ENCODE data around the gene TJP1. TPM values are rescaled to one million over a fixed set of nuclear protein-coding genes. Genes with fewer than 3 reads are reported as not detected.
"Not testable (repeated sequence)": the region's sequence is repeated elsewhere in the genome, so short reads cannot be mapped to it uniquely, and the experiment has no call there.

The TJP1 gene
- polyA plus RNA-seq, 4 donors, result 19.5 to 61.8 (median 29.8) TPM

GRCh38 chr15:29785642-29786041 lies 36.6 kb downstream of the TJP1 start:
- peaks cover 0 to 3% (median 0%) of the 10 kb centered on the region in 3 donors for H3K4me1 ChIP-seq (ENCODE audit: control insufficient read depth in 3 of 3, insufficient read depth in 2 of 3, low read depth in 1 of 3, low read length in 2 of 3)
- WGBS, 3 donors, result 76 to 95% (median 90%) methylated on average over 1 of the region's 1 CpG

DNA sequence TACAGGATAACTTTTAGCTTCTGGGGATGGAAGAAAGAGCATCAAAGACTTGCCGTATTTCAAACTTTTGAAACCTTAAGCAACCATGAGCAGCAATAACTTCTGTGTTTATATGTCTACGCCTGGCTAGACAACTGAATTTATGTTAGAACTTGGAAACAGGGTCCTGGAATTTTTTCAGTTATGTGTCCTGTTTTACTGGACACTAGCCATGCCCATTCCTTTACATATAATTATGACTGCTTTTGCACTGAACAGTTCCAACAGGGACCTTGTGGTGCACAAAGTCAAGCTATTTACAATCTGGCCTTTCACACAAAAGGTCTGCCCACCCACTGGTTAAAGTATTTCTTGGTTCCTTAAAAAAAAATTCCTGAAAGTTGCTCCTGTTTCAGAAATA lies 37.1 kb downstream of the TJP1 start:
- no peak for FAIRE-seq

More at GRCh38 chr15:29785642-29786041, 36.6 kb downstream of the TJP1 start:
- H3K9me3 ChIP-seq (ENCODE audit: control insufficient read depth in 2 of 2, insufficient read depth in 1 of 2, low read depth in 1 of 2, low read length in 1 of 2), result no peaks in the 10 kb centered on the region
- H3K27me3 ChIP-seq (ENCODE audit: control insufficient read depth in 3 of 3, insufficient read depth in 3 of 3, low read length in 3 of 3), result no peaks in the 10 kb centered on the region
- no peaks in the 10 kb centered on the region for H3K36me3 ChIP-seq (ENCODE audit: control insufficient read depth in 3 of 3, insufficient read depth in 2 of 3, low read depth in 1 of 3, low read length in 3 of 3)
- FAIRE-seq (no peak), DNase-seq (no peak)
- H3K27ac ChIP-seq (ENCODE audit: low read depth in 1 of 3, low read length in 2 of 3), result no peak overlapping the region
- H3K4me3 ChIP-seq (ENCODE audit: low read depth in 1 of 3, low read length in 3 of 3), result no peak overlapping the region

DNA sequence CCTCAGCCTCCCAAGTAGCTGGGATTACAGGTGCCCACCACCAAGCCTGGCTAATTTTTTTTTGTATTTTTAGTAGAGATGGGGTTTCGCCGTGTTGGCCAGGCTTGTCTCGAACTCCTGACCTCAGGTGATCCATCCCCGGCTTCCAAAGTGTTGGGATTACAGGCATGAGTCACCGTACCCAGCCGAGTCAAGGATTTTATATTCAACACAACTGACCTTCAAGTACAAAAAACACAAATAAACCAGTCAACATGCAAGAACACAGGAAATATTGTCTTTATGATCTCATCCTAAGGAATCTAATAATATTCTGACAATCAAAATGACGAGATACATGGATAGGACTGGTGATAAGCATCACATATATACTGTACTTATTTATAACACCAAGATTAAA lies 37.9 kb downstream of the TJP1 start:
- H3K27me3 ChIP-seq (ENCODE audit: control insufficient read depth in 3 of 3, insufficient read depth in 3 of 3, low read length in 3 of 3), result no peaks in the 10 kb centered on the region
- peaks cover 0 to 4% of the 10 kb centered on the region in 2 donors for H3K9me3 ChIP-seq (ENCODE audit: control insufficient read depth in 2 of 2, insufficient read depth in 1 of 2, low read depth in 1 of 2, low read length in 1 of 2)
- WGBS, 3 donors, result 85% methylated on average over 7 of the region's 7 CpGs
- FAIRE-seq (no peak), DNase-seq (no peak)
- H3K27ac ChIP-seq (ENCODE audit: low read depth in 1 of 3, low read length in 2 of 3), result no peak overlapping the region
- H3K4me1 ChIP-seq (ENCODE audit: control insufficient read depth in 3 of 3, insufficient read depth in 2 of 3, low read depth in 1 of 3, low read length in 2 of 3), result no peaks in the 10 kb centered on the region
- no peak overlapping the region for H3K4me3 ChIP-seq (ENCODE audit: low read depth in 1 of 3, low read length in 3 of 3)
- peaks cover 0 to 4% (median 0%) of the 10 kb centered on the region in 3 donors for H3K36me3 ChIP-seq (ENCODE audit: control insufficient read depth in 3 of 3, insufficient read depth in 2 of 3, low read depth in 1 of 3, low read length in 3 of 3)

More for the DNA sequence above, 37.1 kb downstream of the TJP1 start:
- H3K4me3 ChIP-seq (ENCODE audit: low read depth in 1 of 3, low read length in 3 of 3), result no peak overlapping the region
- 77 to 92% (median 90%) methylated on average over 2 of the region's 2 CpGs for WGBS, 3 donors
- H3K27ac ChIP-seq (ENCODE audit: low read depth in 1 of 3, low read length in 2 of 3), result no peak overlapping the region
- peaks cover 0 to 3% of the 10 kb centered on the region in 2 donors for H3K9me3 ChIP-seq (ENCODE audit: control insufficient read depth in 2 of 2, insufficient read depth in 1 of 2, low read depth in 1 of 2, low read length in 1 of 2)
- peaks cover 0 to 3% (median 0%) of the 10 kb centered on the region in 3 donors for H3K36me3 ChIP-seq (ENCODE audit: control insufficient read depth in 3 of 3, insufficient read depth in 2 of 3, low read depth in 1 of 3, low read length in 3 of 3)
- no peak for DNase-seq
- no peaks in the 10 kb centered on the region for H3K27me3 ChIP-seq (ENCODE audit: control insufficient read depth in 3 of 3, insufficient read depth in 3 of 3, low read length in 3 of 3)
- H3K4me1 ChIP-seq (ENCODE audit: control insufficient read depth in 3 of 3, insufficient read depth in 2 of 3, low read depth in 1 of 3, low read length in 2 of 3), result peaks cover 0 to 3% (median 0%) of the 10 kb centered on the region in 3 donors

DNA sequence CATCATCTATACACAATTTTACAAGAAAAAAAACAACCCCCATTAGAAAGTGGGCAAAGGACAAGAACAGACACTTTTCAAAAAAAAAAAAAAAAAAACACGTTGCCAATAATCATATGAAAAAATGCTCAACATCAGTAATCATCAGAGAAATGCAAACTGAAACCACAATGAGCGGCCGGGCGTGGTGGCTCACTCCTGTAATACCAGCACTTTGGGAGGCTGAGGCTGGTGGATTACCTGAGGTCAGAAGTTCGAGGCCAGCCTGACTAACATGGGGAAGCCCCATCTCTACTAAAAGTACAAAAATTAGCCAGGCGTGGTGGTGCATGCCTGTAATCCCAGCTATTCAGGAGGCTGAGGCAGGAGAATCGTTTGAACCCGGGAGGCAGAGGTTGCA lies 39.5 kb downstream of the TJP1 start:
- not testable (repeated sequence) for H3K27ac ChIP-seq (ENCODE audit: low read depth in 1 of 3, low read length in 2 of 3); H3K9me3 ChIP-seq (ENCODE audit: control insufficient read depth in 2 of 2, insufficient read depth in 1 of 2, low read depth in 1 of 2, low read length in 1 of 2); H3K27me3 ChIP-seq (ENCODE audit: control insufficient read depth in 3 of 3, insufficient read depth in 3 of 3, low read length in 3 of 3); H3K4me3 ChIP-seq (ENCODE audit: low read depth in 1 of 3, low read length in 3 of 3); H3K4me1 ChIP-seq (ENCODE audit: control insufficient read depth in 3 of 3, insufficient read depth in 2 of 3, low read depth in 1 of 3, low read length in 2 of 3); FAIRE-seq; H3K36me3 ChIP-seq (ENCODE audit: control insufficient read depth in 3 of 3, insufficient read depth in 2 of 3, low read depth in 1 of 3, low read length in 3 of 3); DNase-seq
- 77 to 83% (median 79%) methylated on average over 8 of the region's 8 CpGs for WGBS, 3 donors

- peaks cover 0 to 4% of the 10 kb centered on the region in 2 donors for H3K9me3 ChIP-seq (ENCODE audit: control insufficient read depth in 2 of 2, insufficient read depth in 1 of 2, low read depth in 1 of 2, low read length in 1 of 2)
- no peak for FAIRE-seq
- H3K4me3 ChIP-seq (ENCODE audit: low read depth in 1 of 3, low read length in 3 of 3), result no peak overlapping the region
- H3K36me3 ChIP-seq (ENCODE audit: control insufficient read depth in 3 of 3, insufficient read depth in 2 of 3, low read depth in 1 of 3, low read length in 3 of 3), result peaks cover 0 to 4% (median 0%) of the 10 kb centered on the region in 3 donors
- H3K27me3 ChIP-seq (ENCODE audit: control insufficient read depth in 3 of 3, insufficient read depth in 3 of 3, low read length in 3 of 3), result no peaks in the 10 kb centered on the region
- H3K27ac ChIP-seq (ENCODE audit: low read depth in 1 of 3, low read length in 2 of 3), result no peak overlapping the region
- no peaks in the 10 kb centered on the region for H3K4me1 ChIP-seq (ENCODE audit: control insufficient read depth in 3 of 3, insufficient read depth in 2 of 3, low read depth in 1 of 3, low read length in 2 of 3)
- DNase-seq, result no peak
Observed at GRCh38 chr15:29778382-29778781, 43.9 kb downstream of the TJP1 start.

GRCh38 chr15:29776859-29777258 lies 45.4 kb downstream of the TJP1 start:
- Histone ChIP-seq H3K9me3 (ENCODE audit: control insufficient read depth in 2 of 2, insufficient read depth in 1 of 2, low read depth in 1 of 2, low read length in 1 of 2) (peaks cover 0 to 4% of the 10 kb centered on the region in 2 donors), H3K4me3 (ENCODE audit: low read depth in 1 of 3, low read length in 3 of 3) (no peak overlapping the region), H3K27ac (ENCODE audit: low read depth in 1 of 3, low read length in 2 of 3) (no peak overlapping the region), H3K4me1 (ENCODE audit: control insufficient read depth in 3 of 3, insufficient read depth in 2 of 3, low read depth in 1 of 3, low read length in 2 of 3) (no peaks in the 10 kb centered on the region), H3K36me3 (ENCODE audit: control insufficient read depth in 3 of 3, insufficient read depth in 2 of 3, low read depth in 1 of 3, low read length in 3 of 3) (peaks cover 0 to 9% (median 0%) of the 10 kb centered on the region in 3 donors), H3K27me3 (ENCODE audit: control insufficient read depth in 3 of 3, insufficient read depth in 3 of 3, low read length in 3 of 3) (no peaks in the 10 kb centered on the region)
- DNase-seq, result no peak
- WGBS, 3 donors, result 61 to 72% (median 63%) methylated on average over 4 of the region's 4 CpGs
- FAIRE-seq, result no peak

DNA sequence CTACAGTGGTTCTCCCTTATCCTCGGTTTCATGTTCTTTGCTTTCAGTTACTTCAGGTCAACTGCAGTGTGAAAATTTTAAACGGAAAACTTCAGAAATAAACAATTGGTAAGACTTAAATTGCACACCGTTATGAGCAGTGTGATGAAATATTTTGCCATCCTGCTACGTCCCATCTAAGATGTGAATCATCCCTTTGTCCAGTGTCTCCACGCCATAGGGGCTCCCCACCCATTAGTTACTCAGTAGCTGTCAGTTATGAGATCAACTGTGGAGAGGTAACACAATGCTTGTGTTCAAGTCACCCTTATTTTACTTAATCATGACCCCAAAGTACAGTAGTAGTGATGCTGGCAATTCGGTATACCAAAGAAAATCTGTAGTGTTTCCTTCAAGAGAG lies 47.4 kb downstream of the TJP1 start:
- H3K27ac ChIP-seq (ENCODE audit: low read depth in 1 of 3, low read length in 2 of 3), result no peak overlapping the region
- no peak overlapping the region for H3K4me3 ChIP-seq (ENCODE audit: low read depth in 1 of 3, low read length in 3 of 3)
- no peaks in the 10 kb centered on the region for H3K9me3 ChIP-seq (ENCODE audit: control insufficient read depth in 2 of 2, insufficient read depth in 1 of 2, low read depth in 1 of 2, low read length in 1 of 2)
- no peak for FAIRE-seq
- peaks cover 0 to 12% (median 1%) of the 10 kb centered on the region in 3 donors for H3K36me3 ChIP-seq (ENCODE audit: control insufficient read depth in 3 of 3, insufficient read depth in 2 of 3, low read depth in 1 of 3, low read length in 3 of 3)
- DNase-seq, result no peak
- WGBS, 3 donors, result 85 to 88% (median 87%) methylated on average over 6 of the region's 6 CpGs
- H3K4me1 ChIP-seq (ENCODE audit: control insufficient read depth in 3 of 3, insufficient read depth in 2 of 3, low read depth in 1 of 3, low read length in 2 of 3), result no peaks in the 10 kb centered on the region
- no peaks in the 10 kb centered on the region for H3K27me3 ChIP-seq (ENCODE audit: control insufficient read depth in 3 of 3, insufficient read depth in 3 of 3, low read length in 3 of 3)

GRCh38 chr15:29773816-29774215 lies 48.5 kb downstream of the TJP1 start:
- H3K4me1 ChIP-seq (ENCODE audit: control insufficient read depth in 3 of 3, insufficient read depth in 2 of 3, low read depth in 1 of 3, low read length in 2 of 3), result no peaks in the 10 kb centered on the region
- no peaks in the 10 kb centered on the region for H3K9me3 ChIP-seq (ENCODE audit: control insufficient read depth in 2 of 2, insufficient read depth in 1 of 2, low read depth in 1 of 2, low read length in 1 of 2)
- DNase-seq (no peak), FAIRE-seq (no peak)
- WGBS, 3 donors, result 88 to 95% (median 91%) methylated on average over 1 of the region's 1 CpG
- H3K27me3 ChIP-seq (ENCODE audit: control insufficient read depth in 3 of 3, insufficient read depth in 3 of 3, low read length in 3 of 3), result no peaks in the 10 kb centered on the region
- H3K36me3 ChIP-seq (ENCODE audit: control insufficient read depth in 3 of 3, insufficient read depth in 2 of 3, low read depth in 1 of 3, low read length in 3 of 3), result peaks cover 0 to 13% (median 6%) of the 10 kb centered on the region in 3 donors
- H3K27ac ChIP-seq (ENCODE audit: low read depth in 1 of 3, low read length in 2 of 3), result no peak overlapping the region
- H3K4me3 ChIP-seq (ENCODE audit: low read depth in 1 of 3, low read length in 3 of 3), result no peak overlapping the region

DNA sequence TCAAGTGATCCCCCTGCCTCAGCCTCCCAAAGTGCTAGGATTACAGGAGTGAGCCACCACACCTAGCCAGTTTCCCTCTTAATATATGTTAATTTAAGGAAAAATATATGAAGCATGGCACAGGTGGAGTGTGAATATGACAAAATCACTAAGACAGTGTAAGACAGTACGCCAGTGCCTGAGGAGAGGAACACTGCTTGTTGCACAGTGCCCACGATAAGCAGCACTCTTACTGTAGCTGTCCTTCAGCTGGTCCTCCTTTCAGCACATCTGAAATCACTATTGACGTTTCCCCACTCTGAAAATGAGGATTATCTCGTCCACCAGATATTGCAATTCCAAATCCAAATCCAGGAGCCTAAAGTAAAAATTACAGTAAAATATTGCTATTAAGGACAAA lies 49.3 kb downstream of the TJP1 start:
- Histone ChIP-seq H3K4me3 (ENCODE audit: low read depth in 1 of 3, low read length in 3 of 3) (no peak overlapping the region), H3K36me3 (ENCODE audit: control insufficient read depth in 3 of 3, insufficient read depth in 2 of 3, low read depth in 1 of 3, low read length in 3 of 3) (peaks cover 0 to 13% (median 6%) of the 10 kb centered on the region in 3 donors), H3K27ac (ENCODE audit: low read depth in 1 of 3, low read length in 2 of 3) (no peak overlapping the region), H3K27me3 (ENCODE audit: control insufficient read depth in 3 of 3, insufficient read depth in 3 of 3, low read length in 3 of 3) (no peaks in the 10 kb centered on the region), H3K9me3 (ENCODE audit: control insufficient read depth in 2 of 2, insufficient read depth in 1 of 2, low read depth in 1 of 2, low read length in 1 of 2) (no peaks in the 10 kb centered on the region), H3K4me1 (ENCODE audit: control insufficient read depth in 3 of 3, insufficient read depth in 2 of 3, low read depth in 1 of 3, low read length in 2 of 3) (no peaks in the 10 kb centered on the region)
- no peak for DNase-seq
- no peak for FAIRE-seq
- 78 to 88% (median 86%) methylated on average over 4 of the region's 4 CpGs for WGBS, 3 donors
